Dendritic cell treated with granulocyte-macrophage colony-stimulating factor and Interleukin-4, amounts not matched to agents 40 ng/mL and 50 ng/mL, for 4 days (primary cell): ENCODE data around the gene PSTPIP1.
A peak's percentile ranks its signal among the peaks of the same experiment; 100 is the strongest.

ENCODE experiments used
- H3K27ac Mint-ChIP-seq: one replicate; pipeline ENCODE4 v1.8.0; 2022; ENCODE audit warnings: mild to moderate bottlenecking, mixed read lengths
- H3K27me3 Mint-ChIP-seq: one replicate; pipeline ENCODE4 v1.8.0; 2022; ENCODE audit warnings: mild to moderate bottlenecking, mixed read lengths
- H3K36me3 Mint-ChIP-seq: one replicate; pipeline ENCODE4 v1.8.0; 2022; ENCODE audit warnings: low read depth, mixed read lengths
- H3K4me1 Mint-ChIP-seq: one replicate; pipeline ENCODE4 v1.8.0; 2022; ENCODE audit warnings: low read depth, mixed read lengths
- H3K4me3 Mint-ChIP-seq: one replicate; pipeline ENCODE4 v1.8.0; 2022; ENCODE audit warnings: mild to moderate bottlenecking, moderate library complexity, mixed read lengths
- H3K9me3 Mint-ChIP-seq: one replicate; pipeline ENCODE4 v1.8.0; 2022; ENCODE audit warnings: mixed read lengths
- intact Hi-C: fragments of 100-400 bp; cut with micrococcal nuclease; formaldehyde crosslinking; loops from one replicate; pipeline ENCODE4 v1.15.0; 2022

PSTPIP1 gene

DNA sequence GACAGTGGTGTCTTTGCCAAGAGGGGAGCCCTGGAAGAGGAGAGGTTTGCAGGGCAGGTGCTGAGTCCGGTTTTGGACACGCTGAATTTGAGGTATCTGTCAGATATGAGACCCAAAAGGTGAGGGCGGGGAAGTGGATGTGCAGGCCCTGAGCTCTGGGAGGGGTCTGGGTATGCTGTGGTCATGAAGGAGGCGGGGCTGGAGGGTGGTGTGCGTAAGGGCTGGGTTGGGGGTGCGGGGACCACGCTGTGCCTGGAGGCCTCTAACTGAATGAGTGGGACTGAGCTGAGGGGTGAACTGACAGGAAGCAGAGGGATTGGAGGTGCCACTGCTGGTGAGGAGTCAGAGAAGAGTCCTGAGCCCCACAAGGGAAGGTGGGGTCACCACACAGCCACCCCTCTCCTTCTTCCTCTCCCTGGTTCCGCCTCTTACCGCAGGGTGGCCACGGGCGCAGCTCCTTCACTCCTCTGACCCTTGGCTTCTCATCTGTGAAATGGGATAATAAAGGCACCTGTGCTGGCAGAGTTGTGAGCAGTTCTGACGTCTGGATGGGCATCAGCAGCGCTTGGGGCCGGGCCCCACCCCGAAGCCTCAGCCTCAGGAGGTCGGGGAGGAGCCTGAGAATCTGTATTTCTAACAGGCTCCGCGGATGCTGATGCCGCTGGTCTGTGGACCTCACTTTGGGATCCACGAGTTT, 28.8 kb downstream of the PSTPIP1 start:
- no peaks in the 10 kb centered on the region for H3K27me3 Mint-ChIP-seq
- peak overlapping the region; percentile 4 for H3K27ac Mint-ChIP-seq
- H3K4me3 Mint-ChIP-seq = no peak overlapping the region
- intact Hi-C loops = loop anchor here (2.0 kb wide), 1 partner anchor 51 kb away; no protein-coding TSS in a partner anchor
- H3K9me3 Mint-ChIP-seq = no peaks in the 10 kb centered on the region
- H3K4me1 Mint-ChIP-seq = peaks cover 59% of the 10 kb centered on the region
- H3K36me3 Mint-ChIP-seq = peaks cover 100% of the 10 kb centered on the region

DNA sequence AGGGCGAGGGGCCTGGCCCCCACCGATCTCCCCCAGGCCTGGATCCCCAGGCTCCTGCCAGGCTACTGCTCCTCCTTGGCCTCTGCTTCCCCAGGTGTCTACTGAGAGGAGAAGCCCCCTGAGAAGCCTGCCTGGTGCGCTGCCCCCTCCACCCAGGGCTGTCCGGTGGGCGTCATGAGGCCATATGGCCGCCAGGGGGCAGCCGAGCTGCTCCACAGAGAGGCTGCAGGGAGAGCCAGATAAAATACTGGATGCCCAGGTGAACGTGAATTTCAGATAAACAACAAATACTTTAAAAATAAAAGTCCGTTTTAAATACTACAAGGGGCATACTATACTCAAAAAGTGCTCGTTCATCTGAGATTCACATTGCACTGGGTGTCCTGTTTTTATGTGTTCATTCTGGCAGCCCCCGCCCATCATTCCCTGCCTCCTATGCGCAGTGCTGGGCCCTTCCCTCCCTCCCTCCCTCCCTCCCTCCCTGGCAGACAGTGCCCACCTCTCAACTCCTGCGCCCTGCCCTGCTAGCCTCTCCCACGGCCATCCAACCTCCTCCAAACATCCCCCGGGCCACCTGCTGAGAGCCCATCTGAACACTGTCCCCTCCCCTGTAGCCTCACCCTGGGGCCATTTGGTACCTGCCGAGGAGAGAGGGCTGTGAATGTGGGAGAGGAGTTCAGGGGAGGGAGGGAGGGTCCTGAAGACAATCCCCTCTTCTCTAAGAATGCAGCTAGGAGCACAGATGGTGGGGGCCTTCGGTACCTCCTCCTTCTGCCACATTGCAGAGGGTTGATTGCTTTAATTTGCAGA, 29.6 kb downstream of the PSTPIP1 start:
- H3K36me3 Mint-ChIP-seq = peaks cover 100% of the 10 kb centered on the region
- H3K9me3 Mint-ChIP-seq = no peaks in the 10 kb centered on the region
- H3K4me1 Mint-ChIP-seq = peaks cover 59% of the 10 kb centered on the region
- intact Hi-C loops = loop anchor here (2.0 kb wide), 1 partner anchor 52 kb away; no protein-coding TSS in a partner anchor
- peak overlapping the region; percentile 4 for H3K27ac Mint-ChIP-seq
- H3K27me3 Mint-ChIP-seq = no peaks in the 10 kb centered on the region
- no peak overlapping the region for H3K4me3 Mint-ChIP-seq

DNA sequence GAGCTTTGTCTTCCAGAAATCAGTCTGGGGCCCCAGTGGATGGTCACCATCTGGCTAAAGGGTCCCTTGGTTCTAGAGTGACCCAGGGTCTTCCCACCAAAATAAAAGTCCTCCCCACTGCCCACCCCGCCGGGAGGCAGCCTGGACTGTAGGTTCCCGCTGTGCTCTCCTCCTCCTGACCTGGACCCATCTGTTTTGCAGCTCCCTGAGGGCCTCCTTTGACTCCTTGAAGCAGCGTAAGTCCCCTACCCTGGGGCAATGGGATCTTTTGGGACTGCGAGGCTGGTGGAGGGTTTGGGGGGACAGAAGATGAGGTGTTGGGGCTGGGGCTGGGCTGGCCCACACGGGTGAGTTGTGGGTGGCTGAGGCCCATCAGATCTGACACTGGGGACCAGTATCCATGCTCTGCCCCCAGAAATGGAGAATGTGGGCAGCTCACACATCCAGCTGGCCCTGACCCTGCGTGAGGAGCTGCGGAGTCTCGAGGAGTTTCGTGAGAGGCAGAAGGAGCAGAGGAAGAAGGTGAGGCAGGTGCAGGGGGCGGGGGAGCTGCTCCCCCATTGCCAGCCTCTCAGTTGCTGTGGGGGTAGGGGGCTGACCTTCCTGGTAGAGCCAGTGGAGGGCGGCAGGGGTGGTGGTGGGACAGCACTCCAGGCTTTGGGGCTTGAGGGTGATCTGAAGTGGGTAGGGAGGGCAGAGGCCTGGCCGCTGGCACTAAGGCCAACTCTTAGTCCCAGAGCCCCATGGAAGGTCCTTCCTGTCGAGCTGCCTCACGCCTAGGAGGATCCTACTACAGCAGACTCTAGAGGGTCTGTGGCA, 30.4 kb downstream of the PSTPIP1 start:
- no peak overlapping the region for H3K4me3 Mint-ChIP-seq
- H3K36me3 Mint-ChIP-seq = peaks cover 100% of the 10 kb centered on the region
- no peaks in the 10 kb centered on the region for H3K27me3 Mint-ChIP-seq
- peak overlapping the region; percentile 4 for H3K27ac Mint-ChIP-seq
- peaks cover 55% of the 10 kb centered on the region for H3K4me1 Mint-ChIP-seq
- H3K9me3 Mint-ChIP-seq = no peaks in the 10 kb centered on the region
- intact Hi-C loops = loop anchor here (2.0 kb wide), 1 partner anchor 52 kb away; no protein-coding TSS in a partner anchor

DNA sequence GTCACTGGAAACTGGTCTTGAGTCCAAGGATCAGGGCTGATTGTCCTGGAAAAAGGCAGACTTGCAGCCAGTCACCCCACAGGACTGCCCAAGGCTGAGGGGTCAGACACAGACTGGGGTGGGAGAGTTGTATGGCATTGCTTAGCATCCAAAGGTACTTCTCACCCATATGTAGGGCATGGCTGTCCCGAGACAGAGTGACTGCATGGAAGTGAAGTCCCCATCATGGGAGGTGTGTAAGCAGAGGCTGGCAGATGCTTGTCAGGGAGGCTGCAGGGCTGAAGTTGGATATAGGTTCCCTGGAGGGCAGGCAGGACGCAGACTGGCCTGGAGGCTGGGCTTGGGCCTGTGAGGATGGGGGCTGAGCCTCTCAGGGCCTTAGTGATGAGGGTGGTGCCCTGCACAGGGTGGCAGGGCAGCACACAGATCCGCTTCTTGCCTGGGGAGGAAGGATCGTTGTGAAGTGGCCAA, 31.1 kb downstream of the PSTPIP1 start:
- Mint-ChIP-seq H3K27ac (no peak overlapping the region), H3K4me1 (peaks cover 49% of the 10 kb centered on the region), H3K27me3 (no peaks in the 10 kb centered on the region), H3K9me3 (no peaks in the 10 kb centered on the region), H3K36me3 (peaks cover 100% of the 10 kb centered on the region), H3K4me3 (no peak overlapping the region)
- intact Hi-C loops = loop anchor here (2.0 kb wide), 1 partner anchor 53 kb away; no protein-coding TSS in a partner anchor

DNA sequence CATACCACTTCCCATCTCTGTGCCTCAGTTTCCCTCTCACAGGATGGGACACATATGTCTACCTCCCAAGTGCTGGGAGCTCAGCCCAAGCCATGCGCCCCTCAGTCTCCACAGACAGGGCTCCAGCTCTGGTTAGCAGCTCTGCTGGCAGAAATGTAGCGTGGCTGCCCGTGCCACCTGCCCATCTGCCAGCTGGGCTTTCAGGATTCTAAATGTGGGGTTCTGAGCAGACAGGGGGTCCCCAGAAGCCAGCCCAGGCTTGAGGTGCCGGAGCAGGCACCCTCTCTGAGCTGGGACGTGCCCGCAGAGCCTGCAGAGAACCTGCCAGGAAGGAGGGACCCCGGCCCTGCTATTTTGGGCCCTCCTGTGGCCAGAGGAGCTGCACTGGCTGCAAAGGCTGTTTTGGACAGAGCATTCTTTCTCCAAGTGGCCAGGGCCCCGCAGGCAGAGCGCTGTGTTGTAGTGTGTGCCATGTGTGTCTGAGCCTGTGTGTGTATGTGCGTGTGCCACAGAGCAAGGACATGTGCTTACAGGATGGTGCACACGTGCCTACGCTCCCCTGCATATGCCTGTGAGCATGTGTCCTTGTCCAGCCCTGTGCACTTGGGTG, 31.7 kb downstream of the PSTPIP1 start:
- H3K9me3 Mint-ChIP-seq = no peaks in the 10 kb centered on the region
- H3K4me1 Mint-ChIP-seq = peaks cover 49% of the 10 kb centered on the region
- peak overlapping the region; percentile 49 for H3K27ac Mint-ChIP-seq
- peaks cover 100% of the 10 kb centered on the region for H3K36me3 Mint-ChIP-seq
- intact Hi-C loops = no loop called here
- H3K27me3 Mint-ChIP-seq = no peaks in the 10 kb centered on the region
- no peak overlapping the region for H3K4me3 Mint-ChIP-seq

DNA sequence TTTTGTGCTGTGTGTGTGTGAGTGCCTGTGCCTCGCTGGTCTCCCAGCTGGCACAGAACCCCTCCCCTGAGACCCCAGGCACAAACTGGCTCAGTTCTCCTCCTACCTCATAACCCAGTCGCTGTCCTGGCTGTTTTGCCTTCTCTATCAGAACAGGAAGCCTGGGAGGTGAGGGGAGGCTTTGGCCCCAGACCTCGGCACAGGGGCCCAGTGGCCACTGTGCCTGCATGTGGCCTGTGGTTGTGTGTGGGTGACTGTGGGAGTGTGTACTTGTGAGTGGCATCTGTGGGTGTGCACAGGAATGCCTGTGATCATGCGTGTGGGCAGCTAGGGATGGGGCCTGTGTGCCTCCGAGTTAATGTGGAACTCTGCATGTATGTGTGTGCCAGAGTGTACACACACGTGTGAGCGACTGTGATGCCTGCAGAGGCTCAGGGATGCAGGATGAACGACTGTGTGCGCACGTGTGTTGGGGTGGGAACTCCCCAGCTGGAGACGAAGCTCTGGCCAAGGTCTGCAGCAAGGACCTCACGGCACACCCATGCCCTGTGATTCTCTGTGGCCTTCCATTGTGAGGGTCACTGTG, 32.3 kb downstream of the PSTPIP1 start:
- Mint-ChIP-seq H3K36me3 (peaks cover 100% of the 10 kb centered on the region), H3K27me3 (no peaks in the 10 kb centered on the region), H3K4me3 (no peak overlapping the region), H3K4me1 (peaks cover 47% of the 10 kb centered on the region), H3K9me3 (no peaks in the 10 kb centered on the region), H3K27ac (peak overlapping the region; percentile 49)
- intact Hi-C loops = no loop called here

DNA sequence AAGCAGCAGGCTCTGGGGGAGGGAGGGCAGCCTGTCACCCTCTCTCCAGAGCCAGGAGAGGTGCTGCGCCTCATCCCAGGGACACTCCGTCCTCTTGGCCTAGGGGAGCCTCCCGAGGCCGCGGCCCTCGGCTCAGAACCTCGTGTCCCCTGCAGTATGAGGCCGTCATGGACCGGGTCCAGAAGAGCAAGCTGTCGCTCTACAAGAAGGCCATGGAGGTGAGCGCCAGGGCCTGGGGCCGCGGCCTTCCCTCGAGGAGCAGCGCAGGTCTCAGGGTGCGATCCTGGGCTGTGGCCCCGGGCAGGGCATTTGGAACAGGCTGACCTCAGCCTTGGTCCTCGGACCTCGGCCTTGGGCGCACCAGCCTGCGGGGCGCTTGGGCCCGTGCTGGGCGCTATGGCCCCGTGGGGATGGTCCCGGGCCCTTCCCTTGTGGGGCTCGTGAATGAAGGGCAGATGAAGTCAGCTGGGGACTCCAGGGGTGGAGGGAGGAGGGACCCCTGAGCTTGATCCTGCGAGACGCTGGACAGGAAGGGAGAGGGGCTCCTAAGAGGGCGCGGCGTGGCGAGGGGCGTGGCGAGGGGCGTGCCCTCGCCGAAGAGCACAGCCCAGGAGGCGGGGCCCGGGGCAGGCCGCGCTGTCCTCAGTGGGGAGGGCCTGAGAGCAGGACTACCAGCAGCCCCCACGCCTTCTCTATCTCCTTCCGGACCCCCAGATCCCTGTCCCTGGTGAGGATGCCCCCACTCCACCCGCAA, 32.9 kb downstream of the PSTPIP1 start:
- Mint-ChIP-seq H3K27ac (peak overlapping the region; percentile 49), H3K4me3 (no peak overlapping the region), H3K9me3 (no peaks in the 10 kb centered on the region), H3K36me3 (peaks cover 100% of the 10 kb centered on the region), H3K4me1 (peaks cover 44% of the 10 kb centered on the region), H3K27me3 (no peaks in the 10 kb centered on the region)
- intact Hi-C loops = no loop called here

DNA sequence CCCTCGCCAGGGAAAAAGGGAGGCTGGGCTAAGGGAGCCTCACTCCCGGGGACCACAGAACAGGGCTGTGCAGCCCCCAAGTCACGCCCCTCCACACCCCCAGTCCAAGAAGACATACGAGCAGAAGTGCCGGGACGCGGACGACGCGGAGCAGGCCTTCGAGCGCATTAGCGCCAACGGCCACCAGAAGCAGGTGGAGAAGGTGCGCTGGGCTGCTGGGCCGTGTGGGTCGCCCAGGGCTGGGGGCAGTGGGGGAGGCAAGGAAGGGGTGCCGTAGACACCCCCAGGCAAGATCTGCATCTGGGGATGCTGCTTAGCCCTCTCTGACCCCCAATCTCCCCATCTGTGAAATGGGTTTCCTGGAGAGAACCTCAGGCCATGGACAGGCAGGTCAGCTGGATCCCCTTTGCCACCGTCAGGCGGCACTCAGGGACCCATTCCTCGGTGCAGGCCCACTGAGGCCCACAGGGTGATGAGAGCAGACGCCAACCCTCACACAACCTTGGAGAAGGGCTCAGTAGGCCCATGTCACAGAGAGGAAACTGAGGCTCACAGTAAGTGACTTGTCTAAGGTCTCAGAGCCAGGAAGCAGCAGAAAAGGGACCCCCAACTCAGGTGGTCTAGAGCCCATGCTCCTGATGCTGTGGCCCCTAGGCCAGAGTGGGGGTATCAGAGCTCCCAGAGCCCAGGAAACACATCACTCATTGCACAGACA, 33.7 kb downstream of the PSTPIP1 start:
- peaks cover 38% of the 10 kb centered on the region for H3K4me1 Mint-ChIP-seq
- no peaks in the 10 kb centered on the region for H3K9me3 Mint-ChIP-seq
- peaks cover 100% of the 10 kb centered on the region for H3K36me3 Mint-ChIP-seq
- peak overlapping the region; percentile 45 for H3K27ac Mint-ChIP-seq
- intact Hi-C loops = no loop called here
- H3K4me3 Mint-ChIP-seq = no peak overlapping the region
- no peaks in the 10 kb centered on the region for H3K27me3 Mint-ChIP-seq

DNA sequence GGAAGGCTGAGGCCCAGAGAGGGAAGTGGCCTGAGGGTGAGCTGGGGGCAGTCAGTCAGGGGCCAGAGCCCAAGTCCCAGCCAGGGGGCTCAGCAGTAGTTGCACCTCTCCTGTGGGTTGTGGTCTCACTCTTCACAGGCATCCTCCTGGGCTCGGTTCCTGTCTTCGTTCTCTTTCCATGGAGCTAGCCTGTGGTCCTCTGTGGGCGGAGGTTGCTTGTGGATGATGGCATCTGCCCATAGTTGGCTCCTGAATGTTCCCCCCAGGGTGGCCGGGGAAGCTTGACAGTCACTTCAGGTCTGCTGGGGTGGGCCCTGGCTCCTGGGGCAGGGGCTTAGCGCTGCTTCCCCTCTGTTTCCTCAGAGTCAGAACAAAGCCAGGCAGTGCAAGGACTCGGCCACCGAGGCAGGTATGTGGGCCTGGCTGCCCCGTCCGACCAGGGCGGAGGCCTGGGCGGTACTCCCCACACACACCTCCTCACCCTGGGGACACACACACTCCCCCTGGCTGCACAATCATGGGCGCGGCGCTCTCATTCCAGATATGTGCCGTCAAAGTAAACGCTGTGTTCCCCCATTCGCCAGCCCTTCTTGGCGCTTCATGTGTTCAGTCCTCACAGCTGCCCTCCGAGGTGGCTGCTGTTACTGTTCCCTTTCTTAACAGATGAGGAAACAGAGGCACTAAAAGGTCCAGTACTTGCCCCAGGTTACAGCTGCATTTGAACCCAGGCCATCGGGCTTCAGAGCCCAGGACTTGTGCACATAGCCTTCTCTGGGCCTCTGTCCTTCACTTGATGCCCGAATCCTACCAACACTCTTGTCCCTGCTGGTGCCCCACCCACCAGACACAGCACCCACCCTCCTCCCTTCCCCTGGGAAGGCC, 34.5 kb downstream of the PSTPIP1 start:
- intact Hi-C loops = no loop called here
- H3K36me3 Mint-ChIP-seq = peaks cover 100% of the 10 kb centered on the region
- H3K27ac Mint-ChIP-seq = peak overlapping the region; percentile 45
- peaks cover 33% of the 10 kb centered on the region for H3K4me1 Mint-ChIP-seq
- no peak overlapping the region for H3K4me3 Mint-ChIP-seq
- no peaks in the 10 kb centered on the region for H3K27me3 Mint-ChIP-seq
- no peaks in the 10 kb centered on the region for H3K9me3 Mint-ChIP-seq

DNA sequence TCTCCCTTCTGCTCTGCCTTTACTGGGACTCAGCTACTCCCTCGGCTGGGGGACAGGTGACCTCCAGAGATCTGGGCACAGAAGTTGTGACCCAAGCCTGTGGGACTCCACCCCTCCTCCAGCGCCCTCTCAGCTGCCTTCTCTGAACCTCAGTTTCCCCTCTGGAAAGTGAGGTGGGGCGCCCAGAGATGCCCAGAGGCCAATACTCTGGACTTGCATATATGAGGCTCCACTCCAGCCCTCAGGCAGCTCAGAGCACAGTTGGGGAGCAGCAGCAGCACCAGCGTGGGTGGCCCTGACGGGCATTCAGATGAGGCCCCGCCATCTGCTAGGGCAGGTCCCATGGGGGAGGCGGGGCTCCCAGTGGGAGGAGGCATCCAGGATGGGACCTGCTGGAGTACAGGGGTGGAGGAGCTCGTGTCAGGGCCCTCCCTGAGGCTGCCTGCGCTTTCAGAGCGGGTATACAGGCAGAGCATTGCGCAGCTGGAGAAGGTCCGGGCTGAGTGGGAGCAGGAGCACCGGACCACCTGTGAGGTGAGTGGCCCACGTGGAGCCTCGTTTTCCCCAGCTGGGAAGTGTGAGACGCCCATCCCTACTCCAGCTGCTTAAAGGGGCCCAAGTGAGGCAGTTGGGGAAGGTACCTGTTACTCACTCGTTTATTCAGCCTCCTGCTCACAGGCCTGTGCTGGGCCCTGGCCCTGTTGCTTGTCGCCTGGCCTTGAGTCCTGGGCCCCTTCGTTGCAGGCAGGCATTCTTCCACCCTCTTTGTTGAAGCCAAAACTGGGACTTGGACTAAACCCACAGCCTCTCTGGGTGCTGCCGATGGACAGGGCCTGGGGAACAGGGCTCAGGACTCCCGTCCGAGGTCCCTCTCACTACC, 35.4 kb downstream of the PSTPIP1 start:
- Mint-ChIP-seq H3K27ac (peak overlapping the region; percentile 55), H3K27me3 (no peaks in the 10 kb centered on the region), H3K9me3 (no peaks in the 10 kb centered on the region), H3K4me3 (no peak overlapping the region), H3K4me1 (peaks cover 33% of the 10 kb centered on the region), H3K36me3 (peaks cover 100% of the 10 kb centered on the region)
- intact Hi-C loops = no loop called here

DNA sequence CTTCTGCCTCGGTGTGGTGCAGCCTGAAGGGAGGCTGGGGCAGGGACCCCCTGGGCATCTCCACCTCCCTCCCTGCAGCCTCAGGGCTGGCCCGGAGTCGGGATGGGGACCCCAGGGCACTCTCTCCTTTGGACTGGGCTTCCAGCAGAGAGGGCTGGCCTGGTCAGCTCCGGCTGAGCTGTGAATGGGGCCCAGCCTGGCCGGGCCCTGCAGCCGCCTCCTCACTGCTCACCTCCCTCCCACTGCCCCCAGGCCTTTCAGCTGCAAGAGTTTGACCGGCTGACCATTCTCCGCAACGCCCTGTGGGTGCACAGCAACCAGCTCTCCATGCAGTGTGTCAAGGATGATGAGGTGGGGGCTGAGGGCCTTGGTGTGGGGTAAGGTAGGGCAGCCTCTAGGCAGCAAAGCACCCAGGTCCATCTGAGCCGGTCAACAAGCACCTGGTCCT, 36.0 kb downstream of the PSTPIP1 start:
- Mint-ChIP-seq H3K9me3 (no peaks in the 10 kb centered on the region), H3K27me3 (no peaks in the 10 kb centered on the region), H3K4me3 (no peak overlapping the region), H3K4me1 (peaks cover 33% of the 10 kb centered on the region), H3K36me3 (peaks cover 100% of the 10 kb centered on the region), H3K27ac (peak overlapping the region; percentile 55)
- intact Hi-C loops = no loop called here
